HepG2 (cell line): Measurements from ENCODE around the gene SLC44A4. TPM values are rescaled to one million over a fixed set of nuclear protein-coding genes. Genes with fewer than 3 reads are reported as not detected.

Experiments used
- CTCF ChIP-seq: sonication (generic); formaldehyde crosslinking; IDR thresholded peaks from 2 replicates; pipeline ENCODE4 v1.5.0; 2020; ENCODE audit warnings: mild to moderate bottlenecking, missing genetic modification reagents, moderate library complexity
- FOXO1 ChIP-seq: sonication (generic); formaldehyde crosslinking; IDR thresholded peaks from 2 replicates; pipeline ENCODE4 v1.4.0; 2020; ENCODE audit warnings: missing genetic modification reagents
- HDAC2 ChIP-seq: sonication (generic); formaldehyde crosslinking; IDR thresholded peaks from 2 replicates; pipeline ENCODE4 v1.4.0; 2020; ENCODE audit warnings: missing genetic modification reagents
- HNF4G ChIP-seq, 2 experiments: sonication (generic) in 1 of 2; formaldehyde crosslinking in 1 of 2; IDR thresholded peaks; 2 replicates each; pipeline versions ENCODE4 v1.4.0 to v1.6.1; 2011 to 2020; ENCODE audit warnings: borderline replicate concordance in 2 of 2, low read depth in 2 of 2, mild to moderate bottlenecking in 2 of 2, low read length in 1 of 2, missing genetic modification reagents in 1 of 2, moderate library complexity in 1 of 2
- HOXD1 ChIP-seq: sonication (generic); formaldehyde crosslinking; IDR thresholded peaks from 2 replicates; pipeline ENCODE4 v1.5.0; 2020; ENCODE audit warnings: missing genetic modification reagents
- KDM3A ChIP-seq: IDR thresholded peaks from 2 replicates; pipeline ENCODE4 v1.6.1; 2018; ENCODE audit warnings: low read depth, missing compliant biosample characterization
- MEF2D ChIP-seq: sonication (generic); formaldehyde crosslinking; IDR thresholded peaks from 2 replicates; pipeline ENCODE4 v1.5.1; 2020; ENCODE audit warnings: mild to moderate bottlenecking, missing genetic modification reagents
- NRL ChIP-seq: sonication (generic); formaldehyde crosslinking; IDR thresholded peaks from 2 replicates; pipeline ENCODE4 v1.5.0; 2020; ENCODE audit warnings: missing genetic modification reagents, mild to moderate bottlenecking, moderate library complexity, borderline replicate concordance
- PHF20 ChIP-seq: sonication (generic); formaldehyde crosslinking; IDR thresholded peaks from 2 replicates; pipeline ENCODE4 v1.5.0; 2020; ENCODE audit warnings: mild to moderate bottlenecking, missing genetic modification reagents
- POGK ChIP-seq: sonication (generic); formaldehyde crosslinking; conservative IDR thresholded peaks from 2 replicates; pipeline ENCODE4 v1.8.0; 2022; ENCODE audit warnings: mild to moderate bottlenecking, moderate library complexity, missing genetic modification reagents
- PRDM10 ChIP-seq: sonication (generic); formaldehyde crosslinking; IDR thresholded peaks from 2 replicates; pipeline ENCODE4 v1.4.0; 2020; ENCODE audit warnings: low read depth, missing genetic modification reagents
- TIGD3 ChIP-seq: sonication (generic); formaldehyde crosslinking; IDR thresholded peaks from 2 replicates; pipeline ENCODE4 v1.5.1; 2020; ENCODE audit warnings: mild to moderate bottlenecking, missing genetic modification reagents, borderline replicate concordance
- ZBTB14 ChIP-seq: sonication (generic); formaldehyde crosslinking; IDR thresholded peaks from 2 replicates; pipeline ENCODE4 v1.4.0; 2020; ENCODE audit warnings: missing genetic modification reagents
- ZSCAN25 ChIP-seq: sonication (generic); formaldehyde crosslinking; IDR thresholded peaks from 2 replicates; pipeline ENCODE4 v1.8.0; 2022; ENCODE audit warnings: mild to moderate bottlenecking, missing genetic modification reagents
- polyA plus RNA-seq, 8 experiments: library from polyadenylated mRNA; depleted of rRNA in 3 of 8; stranded (reverse) in 7 of 8; unstranded in 1 of 8; fragments of >200 nt; fragmentation: Illumina TruSeq in 4 of 8; extraction: Trizol in 4 of 8; gene quantifications; 2 replicates each; pipeline versions ENCODE4 v1.2.1 to v1.2.3, GENCODE V29; 2011 to 2016; ENCODE audit warnings: low read depth in 4 of 8, missing spikeins in 1 of 8, mixed read lengths in 1 of 8; ENCODE audit not compliant: insufficient read depth in 1 of 8
- total RNA-seq, 5 experiments: library from RNA; depleted of rRNA; stranded (reverse); fragments of >200 nt; fragmentation: Illumina TruSeq; extraction: Trizol; gene quantifications; 2 replicates each; pipeline ENCODE4 v1.2.3, GENCODE V29; 2016; ENCODE audit warnings: low read depth in 1 of 5

Gene SLC44A4
- total and polyA plus RNA-seq, 2 of the 13 experiments (the other 11 are each of a cell fraction or from before 2014, with no cell fraction given): 3.5 to 5.9 TPM

- TF ChIP-seq TIGD3 (CRISPR knock-in tag) (peak; percentile 97), NRL (CRISPR knock-in tag) (no peak; the same call in 1 of the 2 replicates), HDAC2 (CRISPR knock-in tag) (peak; percentile 95), PRDM10 (CRISPR knock-in tag) (peak; percentile 86; the same call in 1 of the 2 replicates), ZBTB14 (CRISPR knock-in tag) (no peak), FOXO1 (CRISPR knock-in tag) (no peak; the same call in 1 of the 2 replicates), KDM3A (no peak), HOXD1 (CRISPR knock-in tag) (no peak; the same call in 1 of the 2 replicates), MEF2D (CRISPR knock-in tag) (peak; percentile 89; the same call in 1 of the 2 replicates), HNF4G (IDR thresholded peaks at IDR 0.05; ENCODE audit: borderline replicate concordance, low read depth, low read length) (peak; percentile 99), HNF4G (CRISPR knock-in tag; IDR thresholded peaks at IDR 0.05; ENCODE audit: borderline replicate concordance, low read depth) (peak; percentile 97), POGK (peak; percentile 65; the same call in 1 of the 2 replicates), CTCF (CRISPR knock-in tag) (peak; percentile 68), ZSCAN25 (CRISPR knock-in tag) (0 out of 2 replicates have a peak, but pooled peaks have one; percentile 50), PHF20 (CRISPR knock-in tag) (peak; percentile 62)
Measured at GRCh38 chr6:31865205-31866118, 13.3 kb downstream of the SLC44A4 start (continued).
